Lung (tissue), 12 donors: Measurements from ENCODE around the gene TNS3. TPM values are rescaled to one million over a fixed set of nuclear protein-coding genes. Genes with fewer than 3 reads are reported as not detected.

Source experiments
- ATAC-seq: fragments of 200-7000 bp; cut with Tn5 transposase; one replicate; pipeline ENCODE4 v1.9.1; 2020; ENCODE audit warnings: moderate number of reproducible peaks; ENCODE audit not compliant: insufficient read depth, low FRiP score
- DNase-seq, 3 donors: peaks; one replicate each; pipeline ENCODE4 v3.0.0-alpha.2; 2013 to 2017
- H3K27ac ChIP-seq, 2 donors: one replicate each; pipeline ENCODE4 v1.5.1; 2013; ENCODE audit warnings: mild to moderate bottlenecking in 2 of 2, moderate library complexity in 2 of 2, control low read depth in 1 of 2, inconsistent platforms in 1 of 2, low read depth in 1 of 2, low read length in 1 of 2
- H3K27me3 ChIP-seq, 3 donors: one replicate each; pipeline ENCODE4 v1.5.1; 2013; ENCODE audit warnings: low read length in 2 of 3; ENCODE audit not compliant: control insufficient read depth in 3 of 3, insufficient read depth in 3 of 3
- H3K36me3 ChIP-seq, 4 donors: one replicate each; pipeline ENCODE4 v1.5.1; 2013; ENCODE audit warnings: low read length in 4 of 4, mild to moderate bottlenecking in 1 of 4, moderate library complexity in 1 of 4; ENCODE audit not compliant: control insufficient read depth in 4 of 4, insufficient read depth in 4 of 4
- H3K4me1 ChIP-seq, 5 donors: one replicate each; pipeline ENCODE4 v1.5.1; 2013; ENCODE audit warnings: low read length in 5 of 5, mild to moderate bottlenecking in 2 of 5, moderate library complexity in 1 of 5; ENCODE audit not compliant: control insufficient read depth in 5 of 5, insufficient read depth in 5 of 5
- H3K4me3 ChIP-seq: one replicate; pipeline ENCODE4 v1.5.1; 2013; ENCODE audit warnings: mild to moderate bottlenecking, control low read depth, moderate library complexity
- H3K9ac ChIP-seq, 2 donors: one replicate each; pipeline ENCODE4 v1.5.1; 2013; ENCODE audit warnings: low read length in 2 of 2, control low read depth in 1 of 2; ENCODE audit not compliant: insufficient read depth in 1 of 2
- H3K9me3 ChIP-seq, 4 donors: one replicate each; pipeline ENCODE4 v1.5.1; 2013; ENCODE audit warnings: low read length in 3 of 4, mild to moderate bottlenecking in 1 of 4, moderate library complexity in 1 of 4; ENCODE audit not compliant: control insufficient read depth in 4 of 4, insufficient read depth in 3 of 4
- WGBS, 2 donors: extraction: QIAGEN DNeasy Blood & Tissue Kit; methylation state at CpG; one replicate each; pipeline ENCODE4 v1.1.7; 2013; 5-methylcytosine and 5-hydroxymethylcytosine counted together
- polyA plus RNA-seq, 2 donors: library from polyadenylated mRNA; stranded (reverse); fragments of 200-250 nt; gene quantifications; one replicate each; pipeline ENCODE4 v1.2.1, GENCODE V29; 2013
- total RNA-seq, 2 donors: library from RNA; depleted of rRNA in 1 of 2; stranded (reverse); fragments of >200 nt in 1 of 2; gene quantifications; one replicate each; pipeline ENCODE4 v1.2.1, GENCODE V29; 2014 to 2021
- TF ChIP-seq, protein P1 (sequence below): IDR thresholded peaks from 2 replicates; pipeline ENCODE4 v1.5.1; 2012; ENCODE audit warnings: mild to moderate bottlenecking; ENCODE audit errors: control extremely low read depth, extremely low read depth
- donor health status: control.
- donor health status: control.
- donor health status: Bipolar disorder and iron deficiency.
- donor health status: healthy.
- donor health status: DM: yes; HTN: yes; CAD: no.

TNS3 gene
- total and polyA plus RNA-seq, 4 donors: 23.8 to 140 (median 85.7) TPM

DNA sequence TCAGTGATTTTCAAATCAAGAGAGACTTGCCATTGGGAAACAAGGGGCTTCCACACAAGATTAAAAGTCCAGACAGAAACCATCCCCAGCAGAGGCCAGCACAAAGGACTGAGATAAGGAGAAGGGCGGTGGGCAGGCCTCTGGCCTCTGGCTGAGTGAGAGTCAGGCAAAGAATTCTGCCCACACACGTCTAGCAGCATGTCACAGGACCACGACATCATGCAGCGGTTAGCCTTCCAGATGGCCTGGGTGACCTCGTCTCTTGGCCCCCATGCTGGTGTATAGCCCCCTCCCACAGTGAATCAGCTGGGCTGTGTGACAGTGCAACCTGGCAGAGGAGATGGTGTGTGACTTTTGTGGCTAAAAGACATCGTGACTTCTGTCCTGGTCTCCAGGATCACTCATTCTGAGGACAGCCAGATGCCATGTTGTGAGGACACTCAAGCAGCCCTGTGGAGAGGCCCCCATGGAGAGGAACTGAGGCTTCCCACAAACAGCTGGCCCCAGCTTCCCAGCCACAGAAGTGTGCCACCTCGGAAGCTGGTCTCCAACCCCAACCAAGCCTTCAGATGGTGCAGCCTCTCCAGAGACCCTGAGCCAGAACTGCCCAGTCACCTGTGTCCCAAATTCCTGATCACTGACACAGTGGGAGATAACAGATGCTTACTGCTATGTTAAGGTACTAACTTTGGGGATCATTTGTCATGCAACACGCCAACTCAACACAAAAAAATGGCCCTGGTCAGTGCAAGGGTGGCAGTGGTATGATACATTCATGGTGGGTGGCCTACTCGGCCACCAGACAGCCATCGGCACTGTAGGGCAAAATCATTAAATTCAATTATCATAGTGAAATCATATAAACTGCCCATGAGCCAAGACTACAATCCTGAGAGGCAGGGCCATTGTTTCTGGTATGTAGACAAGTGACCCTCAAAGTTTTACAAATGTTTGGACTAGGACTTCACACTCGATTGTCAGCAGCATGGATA, 73.2 kb downstream of the TNS3 start:
- DNase-seq (no peak), ATAC-seq (no peak)
- Histone ChIP-seq H3K9ac (no peak overlapping the region), H3K4me3 (no peak overlapping the region), H3K4me1 (peaks cover 0 to 43% (median 27%) of the 10 kb centered on the region in 5 donors), H3K27ac (no peak overlapping the region), H3K36me3 (peaks cover 0 to 23% (median 10%) of the 10 kb centered on the region in 4 donors), H3K9me3 (no peaks in the 10 kb centered on the region), H3K27me3 (no peaks in the 10 kb centered on the region)
- 88 to 90% methylated on average over 11 of the region's 11 CpGs for WGBS, 2 donors
- TF ChIP-seq, protein P1, sequence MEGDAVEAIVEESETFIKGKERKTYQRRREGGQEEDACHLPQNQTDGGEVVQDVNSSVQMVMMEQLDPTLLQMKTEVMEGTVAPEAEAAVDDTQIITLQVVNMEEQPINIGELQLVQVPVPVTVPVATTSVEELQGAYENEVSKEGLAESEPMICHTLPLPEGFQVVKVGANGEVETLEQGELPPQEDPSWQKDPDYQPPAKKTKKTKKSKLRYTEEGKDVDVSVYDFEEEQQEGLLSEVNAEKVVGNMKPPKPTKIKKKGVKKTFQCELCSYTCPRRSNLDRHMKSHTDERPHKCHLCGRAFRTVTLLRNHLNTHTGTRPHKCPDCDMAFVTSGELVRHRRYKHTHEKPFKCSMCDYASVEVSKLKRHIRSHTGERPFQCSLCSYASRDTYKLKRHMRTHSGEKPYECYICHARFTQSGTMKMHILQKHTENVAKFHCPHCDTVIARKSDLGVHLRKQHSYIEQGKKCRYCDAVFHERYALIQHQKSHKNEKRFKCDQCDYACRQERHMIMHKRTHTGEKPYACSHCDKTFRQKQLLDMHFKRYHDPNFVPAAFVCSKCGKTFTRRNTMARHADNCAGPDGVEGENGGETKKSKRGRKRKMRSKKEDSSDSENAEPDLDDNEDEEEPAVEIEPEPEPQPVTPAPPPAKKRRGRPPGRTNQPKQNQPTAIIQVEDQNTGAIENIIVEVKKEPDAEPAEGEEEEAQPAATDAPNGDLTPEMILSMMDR: no peak

DNA sequence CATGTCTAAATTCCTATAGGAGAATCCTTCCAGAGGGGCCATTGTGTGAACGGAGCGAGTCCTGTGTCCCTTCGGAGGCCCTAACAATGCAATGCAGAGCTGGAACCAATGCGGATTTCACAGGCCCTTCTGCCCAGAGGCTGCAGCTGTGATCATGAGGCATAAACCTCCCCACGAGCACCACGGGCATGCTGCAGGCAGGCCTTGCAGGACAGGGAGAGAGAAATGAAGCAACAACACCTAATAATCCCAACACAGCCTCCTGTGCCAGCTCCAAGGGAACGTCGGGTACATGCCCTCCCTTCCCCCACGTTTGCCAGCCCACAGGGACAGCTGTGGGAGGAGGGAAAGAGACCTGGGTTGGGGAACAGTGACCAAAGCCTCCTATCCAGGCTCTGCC, 74.4 kb downstream of the TNS3 start:
- peaks cover 0 to 37% (median 26%) of the 10 kb centered on the region in 5 donors for H3K4me1 ChIP-seq
- H3K9ac ChIP-seq: no peak overlapping the region
- H3K27ac ChIP-seq: peak overlapping the region in 1 of 2 donors; percentile 0
- WGBS, 2 donors: 82 to 88% methylated on average over 9 of the region's 9 CpGs
- no peak for ATAC-seq
- TF ChIP-seq, protein P1: no peak
- no peaks in the 10 kb centered on the region for H3K9me3 ChIP-seq
- no peaks in the 10 kb centered on the region for H3K27me3 ChIP-seq
- DNase-seq: no peak
- no peak overlapping the region for H3K4me3 ChIP-seq
- peaks cover 0 to 23% (median 10%) of the 10 kb centered on the region in 4 donors for H3K36me3 ChIP-seq

DNA sequence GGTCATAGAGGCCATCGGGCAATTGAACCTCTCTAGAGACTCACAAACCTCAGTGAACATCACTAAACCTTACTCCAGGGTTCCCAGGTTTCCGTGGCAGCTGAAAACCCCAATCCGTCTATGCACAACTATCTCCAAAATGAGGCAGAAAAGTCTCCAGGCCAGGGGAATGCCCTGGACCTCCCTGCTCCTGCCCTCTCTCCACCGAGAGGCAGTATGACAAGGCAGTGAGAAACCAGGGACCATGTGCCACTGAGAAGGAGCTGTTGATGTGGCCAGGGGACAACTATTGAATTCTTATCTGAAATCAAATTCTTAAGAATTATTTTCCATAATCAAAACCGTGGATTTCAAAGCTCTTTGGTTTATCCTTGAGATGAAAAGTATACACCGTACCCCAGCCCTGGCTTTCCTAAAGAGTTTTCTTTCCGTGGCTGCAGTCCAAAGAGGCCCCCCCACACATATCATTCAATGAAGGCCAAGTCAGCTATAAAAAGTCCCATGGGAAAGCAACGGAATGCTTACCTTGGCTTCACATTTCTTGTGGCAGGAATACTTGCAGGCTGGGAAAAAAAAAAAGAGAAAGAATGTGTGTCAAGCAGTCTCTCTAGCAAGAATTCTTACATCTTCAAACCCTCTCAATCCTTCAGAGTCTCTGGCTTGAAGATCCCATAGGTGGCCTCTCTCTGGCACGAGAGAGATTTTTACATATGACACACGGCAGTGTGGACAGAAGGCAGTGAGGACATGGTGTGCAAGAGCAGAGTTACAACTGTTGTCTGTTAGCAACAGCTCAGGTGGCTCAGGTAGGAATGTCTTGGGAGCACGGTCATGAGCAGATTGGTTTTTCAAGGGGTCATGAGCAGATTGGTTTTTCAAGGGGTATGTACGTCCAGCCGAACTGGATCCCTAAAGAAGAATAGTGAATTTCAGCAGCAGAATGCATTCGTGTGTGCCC, 75.2 kb downstream of the TNS3 start:
- no peak for ATAC-seq
- WGBS, 2 donors: 73 to 83% methylated on average over 14 of the region's 14 CpGs

More for the DNA sequence above, 75.2 kb downstream of the TNS3 start:
- H3K27ac ChIP-seq: peak overlapping the region in 1 of 2 donors; percentile 7
- peaks cover 0 to 23% (median 8%) of the 10 kb centered on the region in 4 donors for H3K36me3 ChIP-seq
- H3K27me3 ChIP-seq: no peaks in the 10 kb centered on the region
- H3K9ac ChIP-seq: no peak overlapping the region
- TF ChIP-seq, protein P1: no peak
- H3K9me3 ChIP-seq: no peaks in the 10 kb centered on the region
- no peak overlapping the region for H3K4me3 ChIP-seq
- H3K4me1 ChIP-seq: peaks cover 0 to 37% (median 26%) of the 10 kb centered on the region in 5 donors
- DNase-seq: peak in 1 of 3 donors; percentile 39
